Head of caudate nucleus (tissue), 42 donors: ENCODE data around the gene CR2.

Experiments
- DNase-seq, 42 donors: peaks; one replicate each; pipeline versions ENCODE4 v3.0.0 to v3.0.0-alpha.2; 2020 to 2021; ENCODE audit warnings: mixed read lengths in 7 of 42
- intact Hi-C: fragments of 100-400 bp; cut with DNase I; formaldehyde crosslinking; loops from one replicate; pipeline ENCODE4 v1.15.0; 2022

CR2 gene

DNA sequence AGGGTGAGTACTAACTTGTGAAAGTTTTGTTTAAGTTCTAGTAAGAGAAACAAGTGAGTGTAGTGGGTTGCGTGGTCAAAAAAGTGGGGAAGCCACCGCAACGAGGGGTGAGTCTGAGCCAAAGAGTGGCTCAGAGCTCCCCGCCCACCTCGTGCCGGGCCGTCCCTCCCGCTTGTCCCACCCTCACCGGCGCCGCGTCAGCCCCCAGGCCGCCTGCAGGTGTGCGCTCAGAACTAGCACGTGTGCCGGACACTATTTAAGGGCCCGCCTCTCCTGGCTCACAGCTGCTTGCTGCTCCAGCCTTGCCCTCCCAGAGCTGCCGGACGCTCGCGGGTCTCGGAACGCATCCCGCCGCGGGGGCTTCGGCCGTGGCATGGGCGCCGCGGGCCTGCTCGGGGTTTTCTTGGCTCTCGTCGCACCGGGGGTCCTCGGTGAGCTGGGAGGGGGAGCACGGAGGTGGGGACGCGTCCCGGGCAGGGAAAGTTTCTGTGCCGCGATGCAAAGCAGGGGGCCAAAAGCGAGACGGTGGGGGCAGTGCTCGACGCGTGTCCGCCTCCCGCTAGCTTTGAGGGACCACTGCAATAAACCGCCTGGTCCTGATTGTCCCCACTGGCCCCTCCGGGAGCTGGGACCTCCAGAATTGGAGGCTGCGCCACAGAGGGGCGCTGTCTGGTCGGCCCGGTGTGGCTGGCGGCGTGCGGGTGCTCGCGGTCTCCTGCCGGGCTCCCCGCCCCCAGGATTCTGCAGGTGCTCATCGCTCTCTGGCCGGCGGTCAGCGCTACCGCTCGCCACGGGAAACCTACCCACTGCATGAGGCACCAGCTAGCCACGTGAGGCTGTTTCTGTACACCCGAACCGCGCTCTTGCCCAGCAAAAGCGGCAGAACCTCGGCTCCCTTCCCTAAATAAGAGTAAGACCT, at the start of gene CR2:
Gene CR2 (plus strand): TSS at position 283 of the 919 bp plus-strand sequence. CDS start 91 bp downstream, at position 374.
- intact Hi-C loops, result no loop called here
- DNase-seq, result peak in 36 of 42 donors; percentile 2 to 75 (median 24)

DNA sequence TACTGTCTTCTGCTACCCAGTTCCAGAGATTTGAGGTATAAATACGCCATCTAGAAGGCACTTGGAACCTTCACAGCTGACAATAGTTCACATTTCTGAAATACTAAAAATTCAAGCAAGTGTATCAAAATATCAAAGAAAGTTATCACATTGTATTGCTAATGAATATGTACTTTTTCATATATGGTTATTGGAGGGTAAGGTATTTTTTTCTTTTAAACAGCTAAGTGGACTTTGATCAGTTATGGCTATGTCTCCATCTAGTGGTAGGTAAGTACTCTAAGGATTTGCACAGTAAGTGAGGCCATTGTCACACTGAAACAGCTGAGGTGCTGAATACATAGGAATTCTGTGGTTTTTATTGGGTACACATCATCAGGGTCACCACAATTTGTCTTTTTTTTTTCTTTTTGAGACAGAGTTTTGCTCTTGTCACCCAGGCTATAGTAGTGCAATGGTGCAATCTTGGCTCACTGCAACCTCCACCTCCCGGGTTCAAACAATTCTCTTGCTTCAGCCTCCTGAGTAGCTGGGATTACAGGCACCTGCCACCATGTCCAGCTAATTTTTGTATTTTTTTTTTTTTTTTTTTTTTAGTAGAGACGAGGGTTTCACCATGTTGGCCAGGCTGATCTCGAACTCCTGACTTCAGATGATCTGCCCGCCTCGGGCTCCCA, 49.1 kb upstream of the CR2 start:
- peak in 5 of 42 donors; percentile 27 to 58 (median 39) for DNase-seq
- intact Hi-C loops, result loop anchor here (5.0 kb wide), 2 partner anchors 83 to 323 kb away; partner anchors contain the start of gene CD55

DNA sequence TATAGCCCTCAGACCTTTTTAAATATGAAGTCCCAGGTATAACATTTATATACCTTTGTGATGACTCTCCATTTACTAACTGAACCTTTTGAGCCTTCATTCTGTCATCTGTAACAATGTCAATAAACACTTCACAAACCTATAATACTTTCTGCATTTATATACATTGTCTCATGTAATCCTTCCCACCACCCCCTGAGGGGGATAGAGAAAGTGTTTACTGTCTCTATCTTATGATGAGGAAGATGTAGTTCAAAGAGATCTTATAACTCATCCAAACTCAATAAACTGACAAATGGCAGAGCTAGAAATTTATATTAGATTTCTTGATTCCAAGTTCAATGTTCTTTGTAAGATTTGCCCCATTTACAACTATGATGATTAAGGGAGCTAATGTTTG, 48.3 kb upstream of the CR2 start:
- no peak for DNase-seq
- intact Hi-C loops, result loop anchor here (5.0 kb wide), 2 partner anchors 84 to 324 kb away; partner anchors contain the start of gene CD55

DNA sequence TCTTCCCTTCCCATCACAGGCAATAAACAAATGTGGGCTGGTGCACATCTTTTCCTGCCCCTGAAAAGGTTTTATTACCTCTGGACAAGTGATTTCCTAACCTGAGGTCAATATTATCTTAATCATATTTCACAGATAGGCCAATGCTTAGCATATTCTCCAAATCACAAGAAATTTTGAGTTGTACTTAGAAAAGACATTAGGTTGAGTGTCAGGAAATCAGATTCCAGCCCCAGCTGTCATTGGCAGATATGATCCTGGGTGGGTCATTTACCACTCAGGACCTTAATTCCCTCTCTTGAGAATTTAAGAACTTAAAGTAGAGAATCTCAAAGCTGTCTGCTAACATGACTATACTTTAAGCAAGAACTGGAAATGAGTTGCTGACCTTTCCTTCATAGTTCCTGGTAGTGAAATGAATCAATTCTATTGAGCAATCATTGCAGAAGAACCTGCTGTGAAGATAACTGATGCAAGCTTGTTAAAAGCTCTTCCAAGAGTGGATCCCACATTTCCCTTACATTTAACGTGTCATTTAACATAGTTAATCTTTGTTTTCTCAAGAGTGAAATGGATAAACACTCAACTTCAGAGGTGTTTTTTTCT, 46.4 kb upstream of the CR2 start:
- no peak for DNase-seq
- intact Hi-C loops, result loop anchor here (5.0 kb wide), 2 partner anchors 85 to 325 kb away; partner anchors contain the start of gene CD55

DNA sequence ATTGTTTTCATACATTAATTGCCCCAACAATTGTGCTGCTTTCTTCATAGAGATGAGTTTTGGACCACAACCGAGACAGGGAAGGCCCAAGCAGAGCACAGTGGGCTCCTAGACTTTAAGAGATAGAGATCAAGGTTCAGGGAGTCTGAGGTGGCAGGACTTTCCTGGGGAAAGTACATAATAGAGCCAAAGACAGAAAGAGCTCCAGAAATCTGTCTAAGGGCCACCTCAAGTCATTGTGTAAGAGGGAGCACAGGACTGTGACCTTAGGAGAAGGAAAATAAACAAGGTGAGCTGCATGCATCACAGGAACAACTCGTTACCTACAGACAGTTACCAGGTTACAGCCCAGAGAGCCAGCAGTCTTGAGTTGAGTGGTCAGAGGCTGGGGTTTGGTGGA, 41.3 kb upstream of the CR2 start:
- no peak for DNase-seq
- intact Hi-C loops, result no loop called here

DNA sequence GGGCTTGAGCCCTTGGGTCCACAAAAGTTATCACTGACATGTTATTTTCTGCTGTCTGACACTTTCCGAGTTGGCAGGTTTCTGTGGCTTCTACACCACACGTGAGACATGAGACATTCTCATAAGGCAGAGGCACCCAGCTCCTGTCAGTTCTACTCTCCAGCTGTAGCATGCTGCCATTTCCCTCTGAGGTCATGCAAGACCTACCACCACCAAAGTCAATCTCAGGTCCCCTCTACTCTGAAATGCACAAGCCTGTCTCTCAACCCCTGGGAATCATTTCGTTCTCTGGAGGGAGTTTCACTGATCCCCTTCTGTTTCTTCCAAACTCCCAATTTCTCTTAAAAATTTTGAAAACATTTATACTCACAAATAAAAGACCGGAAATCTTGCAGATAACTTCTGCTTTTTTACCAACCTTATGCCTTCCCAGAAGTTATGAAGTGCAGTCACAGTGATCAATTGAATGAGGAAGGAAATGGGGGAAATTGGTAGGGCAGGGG, 39.5 kb upstream of the CR2 start:
- intact Hi-C loops, result no loop called here
- no peak for DNase-seq

DNA sequence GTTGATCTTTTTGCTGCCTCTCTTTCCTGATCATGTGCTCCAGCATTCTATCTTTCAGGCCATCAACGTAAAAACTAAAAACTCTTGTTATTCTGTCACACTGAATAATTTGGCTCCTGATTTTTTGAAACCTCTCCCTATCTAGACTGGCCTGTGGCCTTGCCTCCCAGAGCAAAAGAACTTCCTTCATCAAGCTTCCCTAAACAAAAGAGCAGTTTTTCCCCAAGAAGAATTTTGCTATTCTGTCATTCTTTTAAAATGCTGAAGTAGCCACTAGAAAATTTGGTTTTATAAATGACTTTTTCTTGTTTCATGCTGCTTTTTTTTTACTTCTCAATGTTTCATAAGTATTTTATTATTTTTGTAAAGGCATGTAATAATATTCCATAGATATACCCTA, 37.1 kb upstream of the CR2 start:
- DNase-seq, result no peak
- intact Hi-C loops, result no loop called here

DNA sequence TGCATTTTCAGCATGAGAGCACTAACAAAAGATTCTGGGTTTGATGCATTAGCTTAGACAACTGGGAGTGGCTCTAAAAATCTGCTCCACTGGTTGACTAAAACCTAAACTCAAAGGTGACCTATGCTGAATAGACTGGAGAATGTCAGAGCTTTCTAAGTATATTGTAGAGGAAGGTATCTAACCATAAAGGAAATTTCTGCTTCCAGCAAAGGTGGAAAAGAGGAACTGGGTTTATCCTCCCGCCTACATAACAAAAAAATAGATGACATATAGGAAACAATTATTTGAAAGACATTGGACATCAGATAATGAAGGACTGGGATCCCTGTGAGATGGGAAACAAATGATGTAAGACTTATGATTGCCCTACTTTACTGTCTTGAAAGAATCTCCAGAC, 35.8 kb upstream of the CR2 start:
- no peak for DNase-seq
- intact Hi-C loops, result no loop called here

DNA sequence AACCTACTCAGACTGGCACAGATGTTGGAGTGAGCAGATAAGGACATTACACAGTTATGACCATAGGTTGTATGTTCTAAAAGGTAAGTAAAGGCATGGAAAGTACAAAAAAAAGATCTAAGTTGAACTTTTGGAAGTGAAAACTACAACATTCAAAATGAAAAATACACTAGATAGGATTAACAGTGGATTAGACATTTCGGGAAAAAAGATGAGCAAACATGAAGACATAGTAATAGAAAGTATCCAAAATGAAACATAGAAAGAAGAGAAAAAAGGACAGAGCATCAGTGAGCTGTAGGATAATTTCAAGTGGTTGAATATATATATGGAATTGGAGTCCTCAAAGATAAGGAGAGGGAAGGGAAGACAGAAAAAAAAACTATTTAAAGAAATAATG, 34.0 kb upstream of the CR2 start:
- no peak for DNase-seq
- intact Hi-C loops, result no loop called here

DNA sequence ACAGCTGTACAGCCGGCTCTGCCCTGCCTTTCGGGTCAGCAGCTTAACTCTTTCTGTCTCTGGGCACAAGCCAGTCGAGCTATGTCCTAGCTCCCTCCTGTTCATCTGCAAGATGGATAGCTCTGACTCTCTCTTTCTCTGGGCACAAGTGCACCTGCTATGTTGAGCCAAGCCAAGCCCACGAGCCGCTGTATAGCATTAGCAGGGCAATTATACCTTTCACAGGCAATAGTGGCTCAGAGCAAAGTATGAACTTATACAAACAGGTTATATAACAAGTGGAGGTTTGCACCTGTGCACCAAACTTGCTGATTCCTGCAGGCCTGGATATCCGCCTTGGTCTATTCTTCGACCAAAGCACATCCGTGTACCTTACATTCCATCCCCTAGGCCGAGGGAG, 33.0 kb upstream of the CR2 start:
- intact Hi-C loops, result no loop called here
- no peak for DNase-seq

DNA sequence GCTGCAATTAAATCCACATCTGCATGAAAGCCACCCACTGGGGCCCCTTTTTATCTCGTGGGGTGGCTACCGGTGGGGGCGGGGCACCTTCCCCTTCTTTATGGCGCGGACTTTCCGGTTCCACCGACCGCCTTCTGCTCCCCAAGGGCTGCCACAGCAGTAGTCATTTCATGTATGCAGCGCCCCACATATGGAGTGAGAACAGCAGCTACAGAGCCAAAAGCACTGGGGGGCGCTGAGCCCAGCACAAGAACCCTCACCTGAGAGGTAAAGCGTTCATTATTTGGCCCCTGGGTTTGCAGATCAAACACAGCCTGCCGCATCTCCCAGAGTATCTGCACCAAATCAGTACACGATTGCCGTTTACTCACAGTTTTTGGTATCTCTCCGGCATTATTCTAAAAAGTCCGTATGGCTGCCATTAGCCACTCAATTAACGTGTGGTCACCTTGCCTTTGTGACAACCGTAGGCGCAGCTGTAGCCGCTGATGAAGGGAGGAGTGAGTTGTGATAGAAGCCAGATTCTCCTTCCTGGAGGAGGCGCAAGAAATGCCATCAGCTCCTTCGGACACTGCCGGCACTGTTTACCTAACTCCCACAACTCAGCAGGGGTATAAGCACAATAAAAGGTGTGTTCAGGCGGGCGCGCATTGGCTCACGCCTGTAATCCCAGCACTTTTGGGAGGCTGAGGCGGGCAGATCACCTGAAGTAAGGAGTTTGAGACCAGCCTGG, 30.4 kb upstream of the CR2 start:
- no peak for DNase-seq
- intact Hi-C loops, result no loop called here

DNA sequence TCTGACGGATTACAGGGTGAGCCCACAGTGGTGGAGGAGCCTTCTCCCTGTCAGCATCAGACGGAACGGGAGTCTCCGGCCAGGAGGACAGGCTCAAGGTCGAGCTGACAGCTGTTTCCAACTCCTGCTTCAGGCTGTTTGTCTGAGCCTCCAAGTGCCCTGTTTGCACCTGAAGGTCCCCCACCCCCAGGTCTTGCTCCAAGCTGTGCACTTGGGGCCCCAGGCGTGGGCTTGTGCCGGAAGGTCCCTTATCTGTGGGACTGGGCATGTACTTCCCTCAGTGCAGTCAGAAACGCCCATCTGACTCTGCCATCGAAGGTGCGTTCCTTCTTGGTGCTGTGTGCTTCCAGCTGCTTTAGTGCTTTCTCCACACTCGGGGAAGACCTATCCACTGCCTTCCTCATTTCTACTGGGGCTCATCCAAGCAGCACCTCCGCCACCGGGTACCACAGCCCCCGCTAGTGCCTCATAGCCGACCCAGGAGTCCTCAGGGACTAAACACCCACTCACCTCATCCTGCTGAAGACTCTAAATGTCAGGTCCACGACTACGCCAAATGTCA, 29.5 kb upstream of the CR2 start:
- intact Hi-C loops, result no loop called here
- DNase-seq, result no peak

DNA sequence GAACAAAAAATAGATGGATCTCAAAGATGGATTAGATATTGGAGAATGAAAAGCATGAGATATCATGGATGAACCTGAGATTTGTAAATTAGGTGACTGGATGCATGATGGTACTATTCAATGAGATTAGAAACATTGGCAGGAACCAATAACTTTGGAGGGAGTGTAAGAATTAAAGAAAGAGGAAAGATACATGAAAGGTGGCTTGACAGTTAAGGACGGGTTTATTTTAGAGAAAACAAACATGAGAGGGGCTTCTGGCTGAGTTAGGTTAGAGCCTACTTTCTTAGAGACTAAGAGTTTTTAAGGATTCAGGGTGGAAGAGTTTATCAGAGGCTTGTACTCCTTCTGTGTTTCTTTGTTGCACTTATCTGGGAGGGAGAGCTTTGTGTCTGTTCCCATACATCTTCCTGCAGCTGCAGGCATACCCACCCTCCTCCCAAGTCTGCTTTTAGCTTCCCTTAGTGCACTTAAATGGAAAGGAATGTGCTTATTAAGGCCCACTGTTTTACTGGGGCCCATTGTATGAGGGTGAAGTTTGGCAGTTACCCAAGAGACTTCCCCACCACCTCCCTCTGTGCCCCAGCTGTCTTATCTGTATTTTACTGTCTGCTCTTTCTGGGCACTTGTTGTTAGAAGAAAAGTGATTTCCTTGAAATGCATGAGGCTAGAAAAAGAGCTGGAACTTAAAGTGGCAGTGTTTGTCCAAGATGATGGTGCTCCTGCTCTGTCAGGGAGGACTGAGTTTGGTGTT, 26.1 kb upstream of the CR2 start:
- intact Hi-C loops, result no loop called here
- DNase-seq, result no peak

DNA sequence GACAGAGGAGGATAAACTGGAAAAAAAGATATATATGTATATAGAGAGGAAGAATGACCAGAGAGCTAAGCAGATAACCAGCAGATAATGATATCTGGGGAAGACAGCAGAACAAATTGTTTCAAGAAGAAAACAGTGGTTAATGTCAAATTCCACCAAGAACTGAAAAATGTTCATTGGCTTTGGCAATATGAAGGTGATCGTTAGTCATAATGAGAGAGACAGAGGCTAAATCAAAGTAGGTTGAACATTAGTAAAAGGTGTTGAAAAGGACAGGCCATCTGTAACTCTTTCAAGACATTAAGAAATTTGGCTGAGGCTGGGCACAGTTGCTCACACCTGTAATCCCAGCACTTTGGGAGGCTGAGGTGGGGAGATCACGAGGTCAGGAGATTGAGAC, 25.3 kb upstream of the CR2 start:
- no peak for DNase-seq
- intact Hi-C loops, result no loop called here

DNA sequence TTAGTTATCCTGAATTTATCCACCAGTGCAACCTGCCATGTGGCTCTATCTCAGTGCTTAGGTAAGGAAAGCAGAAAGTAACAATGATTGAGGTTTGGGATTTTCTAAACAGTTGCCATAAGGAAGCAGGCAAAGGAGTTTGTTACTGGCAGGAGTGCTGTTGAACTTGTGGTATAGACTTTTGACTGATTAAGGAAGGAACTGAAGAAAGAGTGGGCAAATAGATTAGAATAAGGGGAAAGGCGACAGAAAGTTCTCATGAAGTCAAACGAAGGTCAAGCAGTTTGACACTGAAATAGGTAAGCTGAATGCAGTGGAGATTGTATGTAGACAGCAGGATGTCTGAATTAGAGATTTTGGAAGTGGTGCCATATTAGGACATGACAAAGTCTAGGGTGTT, 24.2 kb upstream of the CR2 start:
- intact Hi-C loops, result no loop called here
- DNase-seq, result no peak

DNA sequence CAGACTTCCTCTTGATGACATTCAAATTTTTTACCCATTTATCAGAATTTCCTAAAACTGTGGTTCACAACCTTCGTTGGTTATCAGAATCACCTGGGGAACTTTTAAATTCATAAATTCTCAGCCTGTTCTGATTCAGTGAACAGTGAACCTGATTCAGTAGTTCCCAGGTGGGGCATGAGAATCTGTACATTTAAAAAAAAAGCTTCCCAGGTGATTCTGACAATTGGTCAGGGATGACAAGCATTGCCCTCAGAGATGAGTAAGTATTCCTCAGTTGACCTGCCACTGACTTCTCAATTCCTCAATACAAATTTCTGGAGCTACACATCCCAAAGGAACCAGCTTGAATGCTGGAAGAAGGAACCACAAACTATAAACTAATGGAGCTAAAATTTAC, 23.5 kb upstream of the CR2 start:
- intact Hi-C loops, result no loop called here
- DNase-seq, result no peak

DNA sequence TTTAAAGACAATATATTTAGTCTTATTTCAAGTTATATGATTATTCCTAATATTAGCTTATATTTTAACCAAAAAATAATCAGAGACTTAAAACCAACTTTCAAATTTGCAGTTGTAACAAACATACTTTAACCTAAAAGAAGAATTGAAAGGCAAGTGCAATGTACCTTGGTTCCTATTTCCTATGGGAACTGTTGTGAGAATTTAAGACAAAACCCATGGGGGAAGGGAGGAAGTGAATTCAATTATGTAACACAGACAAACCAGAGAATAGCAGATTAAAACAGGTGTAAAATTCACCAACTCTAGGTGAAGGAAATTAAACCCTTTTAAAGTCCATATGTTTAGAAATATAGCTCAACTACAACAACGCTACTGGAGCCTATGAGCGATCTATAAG, 22.6 kb upstream of the CR2 start:
- intact Hi-C loops, result no loop called here
- DNase-seq, result no peak

DNA sequence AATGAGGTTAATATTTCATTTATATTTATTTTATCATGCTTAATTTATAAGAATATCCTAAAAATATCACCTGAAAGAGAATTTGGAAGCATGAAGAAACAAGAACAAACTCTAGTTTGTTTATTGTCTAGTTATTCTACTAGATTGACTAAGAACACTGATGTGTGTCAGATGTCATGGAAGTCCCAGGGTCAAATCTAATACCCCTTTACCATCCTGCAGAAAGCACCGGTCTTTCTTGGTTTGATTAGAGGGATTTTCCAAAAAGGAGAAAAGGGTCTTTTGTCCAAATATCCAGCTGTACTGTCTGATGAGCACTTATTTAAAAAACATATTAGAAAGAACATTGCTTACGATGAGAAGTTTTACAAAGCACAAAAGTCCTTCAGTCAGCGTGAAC, 20.7 kb upstream of the CR2 start:
- intact Hi-C loops, result no loop called here
- no peak for DNase-seq
